ENCODE data around the gene PTPRG.

Gene PTPRG

DNA sequence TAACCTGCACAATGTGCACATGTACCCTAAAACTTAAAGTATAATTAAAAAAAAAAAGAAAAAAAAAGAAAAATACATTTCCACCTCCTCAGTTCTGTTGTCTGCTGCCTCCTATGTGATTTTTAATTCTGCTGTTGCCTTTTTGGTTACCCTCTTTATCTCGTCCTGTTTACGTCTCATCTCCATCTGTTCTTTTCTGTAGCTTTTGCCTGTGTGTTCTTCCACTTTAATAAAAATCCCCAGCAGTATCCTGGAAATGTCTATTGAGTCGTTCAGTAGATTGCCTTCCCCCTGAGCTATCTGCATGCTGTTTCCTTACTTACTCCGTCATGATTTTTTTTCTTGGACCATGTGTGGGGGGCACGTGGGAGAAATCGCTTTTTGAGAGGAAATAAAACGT, 509.5 kb downstream of the PTPRG start:
- no peak overlapping the region for H2AFZ ChIP-seq (ENCODE audit: low read depth)
- H3K9ac ChIP-seq: no peak overlapping the region
- H3K79me2 ChIP-seq (ENCODE audit: insufficient read depth, low read depth): no peaks in the 10 kb centered on the region
- H3K4me3 ChIP-seq (IDR thresholded peaks at IDR 0.05; ENCODE audit: insufficient read depth, low read depth, low read length): no peak overlapping the region
- no peaks in the 10 kb centered on the region for H3K4me1 ChIP-seq (ENCODE audit: low read depth, poor library complexity, severe bottlenecking)
- no peak overlapping the region for H3K27ac ChIP-seq
- H3K36me3 ChIP-seq (ENCODE audit: insufficient read depth): no peaks in the 10 kb centered on the region
- H3K4me2 ChIP-seq: no peak overlapping the region
- TF ChIP-seq, protein P1, sequence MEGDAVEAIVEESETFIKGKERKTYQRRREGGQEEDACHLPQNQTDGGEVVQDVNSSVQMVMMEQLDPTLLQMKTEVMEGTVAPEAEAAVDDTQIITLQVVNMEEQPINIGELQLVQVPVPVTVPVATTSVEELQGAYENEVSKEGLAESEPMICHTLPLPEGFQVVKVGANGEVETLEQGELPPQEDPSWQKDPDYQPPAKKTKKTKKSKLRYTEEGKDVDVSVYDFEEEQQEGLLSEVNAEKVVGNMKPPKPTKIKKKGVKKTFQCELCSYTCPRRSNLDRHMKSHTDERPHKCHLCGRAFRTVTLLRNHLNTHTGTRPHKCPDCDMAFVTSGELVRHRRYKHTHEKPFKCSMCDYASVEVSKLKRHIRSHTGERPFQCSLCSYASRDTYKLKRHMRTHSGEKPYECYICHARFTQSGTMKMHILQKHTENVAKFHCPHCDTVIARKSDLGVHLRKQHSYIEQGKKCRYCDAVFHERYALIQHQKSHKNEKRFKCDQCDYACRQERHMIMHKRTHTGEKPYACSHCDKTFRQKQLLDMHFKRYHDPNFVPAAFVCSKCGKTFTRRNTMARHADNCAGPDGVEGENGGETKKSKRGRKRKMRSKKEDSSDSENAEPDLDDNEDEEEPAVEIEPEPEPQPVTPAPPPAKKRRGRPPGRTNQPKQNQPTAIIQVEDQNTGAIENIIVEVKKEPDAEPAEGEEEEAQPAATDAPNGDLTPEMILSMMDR (conservative IDR thresholded peaks at IDR 0.05; ENCODE audit: low read depth, low read length): no peak
- H3K27me3 ChIP-seq (ENCODE audit: insufficient read depth, low read depth): no peaks in the 10 kb centered on the region
- H4K20me1 ChIP-seq (ENCODE audit: insufficient read depth): no peaks in the 10 kb centered on the region

DNA sequence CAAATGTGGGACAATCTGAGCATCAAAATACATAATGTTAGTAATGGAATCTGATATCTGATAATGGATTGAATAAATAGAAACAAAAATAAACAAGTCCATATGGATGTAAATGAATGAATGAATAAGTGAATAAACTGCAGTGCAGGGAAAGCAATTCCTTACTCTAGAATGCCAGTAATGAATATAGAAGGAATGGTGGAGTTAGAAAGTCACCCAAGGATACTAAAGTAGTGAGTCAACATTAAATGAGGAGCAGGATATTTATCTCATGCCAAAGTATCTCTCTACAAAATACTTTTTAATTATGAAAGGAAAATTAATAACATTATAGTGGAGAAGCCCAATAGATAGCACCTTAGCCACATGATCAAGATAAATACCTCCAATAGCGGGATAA, 511.7 kb downstream of the PTPRG start:
- no peaks in the 10 kb centered on the region for H3K4me1 ChIP-seq (ENCODE audit: low read depth, poor library complexity, severe bottlenecking)
- H3K4me3 ChIP-seq (IDR thresholded peaks at IDR 0.05; ENCODE audit: insufficient read depth, low read depth, low read length): no peak overlapping the region
- H4K20me1 ChIP-seq (ENCODE audit: insufficient read depth): no peaks in the 10 kb centered on the region
- H3K27ac ChIP-seq: no peak overlapping the region
- no peaks in the 10 kb centered on the region for H3K36me3 ChIP-seq (ENCODE audit: insufficient read depth)
- H3K27me3 ChIP-seq (ENCODE audit: insufficient read depth, low read depth): no peaks in the 10 kb centered on the region
- H3K4me2 ChIP-seq: no peak overlapping the region
- no peaks in the 10 kb centered on the region for H3K79me2 ChIP-seq (ENCODE audit: insufficient read depth, low read depth)
- no peak overlapping the region for H3K9ac ChIP-seq
- H2AFZ ChIP-seq (ENCODE audit: low read depth): no peak overlapping the region
- TF ChIP-seq, protein P1 (conservative IDR thresholded peaks at IDR 0.05; ENCODE audit: low read depth, low read length): no peak

DNA sequence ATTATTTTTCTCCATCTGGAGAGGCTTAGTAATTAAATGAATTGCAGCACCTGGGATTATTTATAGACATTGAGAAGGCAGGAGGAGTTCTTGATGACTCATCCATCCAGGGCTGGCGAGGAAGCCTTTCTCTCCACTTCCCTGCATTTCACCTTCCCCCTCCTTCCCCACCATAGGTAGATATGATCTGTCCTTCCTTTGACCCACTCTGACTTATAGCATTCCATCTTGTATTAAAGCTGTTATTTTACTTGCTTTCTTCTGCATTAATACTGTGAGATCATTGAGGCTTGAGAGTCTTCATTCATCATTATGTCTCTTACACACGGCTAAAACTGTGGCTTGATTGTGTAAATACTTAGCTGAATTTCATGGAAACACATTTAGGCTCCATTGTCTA, 523.2 kb downstream of the PTPRG start:
- Histone ChIP-seq H3K36me3 (ENCODE audit: insufficient read depth) (no peaks in the 10 kb centered on the region), H3K27ac (no peak overlapping the region), H3K79me2 (ENCODE audit: insufficient read depth, low read depth) (no peaks in the 10 kb centered on the region), H4K20me1 (ENCODE audit: insufficient read depth) (no peaks in the 10 kb centered on the region), H3K4me1 (ENCODE audit: low read depth, poor library complexity, severe bottlenecking) (no peaks in the 10 kb centered on the region), H3K9ac (no peak overlapping the region), H3K4me2 (no peak overlapping the region), H3K27me3 (ENCODE audit: insufficient read depth, low read depth) (no peaks in the 10 kb centered on the region), H3K4me3 (IDR thresholded peaks at IDR 0.05; ENCODE audit: insufficient read depth, low read depth, low read length) (no peak overlapping the region), H2AFZ (ENCODE audit: low read depth) (no peak overlapping the region)
- TF ChIP-seq, protein P1 (conservative IDR thresholded peaks at IDR 0.05; ENCODE audit: low read depth, low read length): no peak

DNA sequence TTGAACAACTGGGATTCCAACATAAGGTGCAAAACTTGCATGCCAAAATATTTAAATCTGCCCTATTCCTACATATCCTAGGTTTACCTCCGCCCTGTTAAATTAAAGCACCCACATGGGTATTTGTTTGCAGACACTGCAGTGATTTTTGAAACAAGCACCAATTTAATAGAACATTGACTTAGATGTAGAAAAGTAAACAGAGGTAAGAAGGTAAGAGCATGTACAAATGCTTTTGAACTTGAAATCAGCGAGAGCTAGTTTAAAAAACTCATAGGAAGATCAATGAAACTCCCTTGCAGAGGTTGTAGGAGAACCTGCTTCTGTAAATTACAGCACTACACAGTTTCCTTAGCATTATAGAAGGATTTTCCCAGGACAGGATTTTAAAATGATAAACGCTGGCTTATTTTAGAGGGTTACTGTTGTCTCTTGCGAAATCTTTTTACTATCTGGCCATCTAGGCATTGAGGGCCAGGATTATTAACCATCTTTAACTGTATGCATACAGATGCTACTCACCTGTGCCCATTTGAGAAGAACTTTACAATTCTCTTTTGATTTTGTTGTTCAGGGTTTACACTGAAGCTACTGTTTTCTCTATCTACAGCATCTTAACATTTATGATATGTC, 527.2 kb downstream of the PTPRG start:
- no peak overlapping the region for H2AFZ ChIP-seq (ENCODE audit: low read depth)
- H3K4me3 ChIP-seq (IDR thresholded peaks at IDR 0.05; ENCODE audit: insufficient read depth, low read depth, low read length): no peak overlapping the region
- TF ChIP-seq, protein P1 (conservative IDR thresholded peaks at IDR 0.05; ENCODE audit: low read depth, low read length): no peak
- no peak overlapping the region for H3K27ac ChIP-seq
- no peaks in the 10 kb centered on the region for H3K4me1 ChIP-seq (ENCODE audit: low read depth, poor library complexity, severe bottlenecking)
- H3K4me2 ChIP-seq: no peak overlapping the region
- no peaks in the 10 kb centered on the region for H3K36me3 ChIP-seq (ENCODE audit: insufficient read depth)
- no peaks in the 10 kb centered on the region for H4K20me1 ChIP-seq (ENCODE audit: insufficient read depth)
- H3K27me3 ChIP-seq (ENCODE audit: insufficient read depth, low read depth): no peaks in the 10 kb centered on the region
- no peak overlapping the region for H3K9ac ChIP-seq
- H3K79me2 ChIP-seq (ENCODE audit: insufficient read depth, low read depth): no peaks in the 10 kb centered on the region
